Endothelial cell of umbilical vein (primary cell): ENCODE measurements around the gene NCAPH2.

Experiments
- EZH2 ChIP-seq: IDR thresholded peaks from 2 replicates; pipeline ENCODE4 v1.6.1; 2012; ENCODE audit warnings: borderline replicate concordance, low read depth, mild to moderate bottlenecking, moderate library complexity, low read length, inconsistent platforms; ENCODE audit not compliant: severe bottlenecking
- FOS ChIP-seq: IDR thresholded peaks from 2 replicates; pipeline ENCODE4 v1.6.1; 2011; ENCODE audit warnings: mild to moderate bottlenecking, low read length, moderate library complexity, borderline replicate concordance; ENCODE audit not compliant: insufficient read depth
- JUN ChIP-seq: IDR thresholded peaks from 2 replicates; pipeline ENCODE4 v1.6.1; 2011; ENCODE audit warnings: borderline replicate concordance, low read depth; ENCODE audit not compliant: insufficient read length, insufficient read depth
- POLR2A ChIP-seq: IDR thresholded peaks from 2 replicates; pipeline ENCODE4 v1.6.1; 2012; ENCODE audit warnings: low read depth, mild to moderate bottlenecking, control low read depth, low read length
- TF ChIP-seq, protein P1 (sequence below), 2 donors: IDR thresholded peaks; 1 replicate in 1 of 2; 2 replicates in 1 of 2; pipeline ENCODE4 v1.5.1; 2011; ENCODE audit warnings: low read length in 2 of 2, mild to moderate bottlenecking in 2 of 2, moderate library complexity in 2 of 2, control low read depth in 1 of 2, inconsistent platforms in 1 of 2, low read depth in 1 of 2; ENCODE audit not compliant: insufficient read depth in 1 of 2; ENCODE audit errors: extremely low read depth in 1 of 2
- TF ChIP-seq, protein P2 (sequence below): IDR thresholded peaks from 2 replicates; pipeline ENCODE4 v1.6.1; 2011; ENCODE audit not compliant: insufficient read depth, insufficient read length

GRCh38 chr22:50560034-50560433, 52.0 kb downstream of the NCAPH2 start:
- TF ChIP-seq, protein P1, sequence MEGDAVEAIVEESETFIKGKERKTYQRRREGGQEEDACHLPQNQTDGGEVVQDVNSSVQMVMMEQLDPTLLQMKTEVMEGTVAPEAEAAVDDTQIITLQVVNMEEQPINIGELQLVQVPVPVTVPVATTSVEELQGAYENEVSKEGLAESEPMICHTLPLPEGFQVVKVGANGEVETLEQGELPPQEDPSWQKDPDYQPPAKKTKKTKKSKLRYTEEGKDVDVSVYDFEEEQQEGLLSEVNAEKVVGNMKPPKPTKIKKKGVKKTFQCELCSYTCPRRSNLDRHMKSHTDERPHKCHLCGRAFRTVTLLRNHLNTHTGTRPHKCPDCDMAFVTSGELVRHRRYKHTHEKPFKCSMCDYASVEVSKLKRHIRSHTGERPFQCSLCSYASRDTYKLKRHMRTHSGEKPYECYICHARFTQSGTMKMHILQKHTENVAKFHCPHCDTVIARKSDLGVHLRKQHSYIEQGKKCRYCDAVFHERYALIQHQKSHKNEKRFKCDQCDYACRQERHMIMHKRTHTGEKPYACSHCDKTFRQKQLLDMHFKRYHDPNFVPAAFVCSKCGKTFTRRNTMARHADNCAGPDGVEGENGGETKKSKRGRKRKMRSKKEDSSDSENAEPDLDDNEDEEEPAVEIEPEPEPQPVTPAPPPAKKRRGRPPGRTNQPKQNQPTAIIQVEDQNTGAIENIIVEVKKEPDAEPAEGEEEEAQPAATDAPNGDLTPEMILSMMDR (IDR thresholded peaks at IDR 0.05; ENCODE audit: extremely low read depth in 1 of 2, insufficient read depth in 1 of 2, low read depth in 1 of 2, low read length in 2 of 2) = no peak
- TF ChIP-seq POLR2A (no peak), JUN (no peak), FOS (no peak), EZH2 (no peak)
- TF ChIP-seq, protein P2, sequence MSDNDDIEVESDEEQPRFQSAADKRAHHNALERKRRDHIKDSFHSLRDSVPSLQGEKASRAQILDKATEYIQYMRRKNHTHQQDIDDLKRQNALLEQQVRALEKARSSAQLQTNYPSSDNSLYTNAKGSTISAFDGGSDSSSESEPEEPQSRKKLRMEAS = no peak
